Activated B cell treated with CpG ODN at 0.5 μM for 24 hours (primary cell): ENCODE data around the gene HBS1L. TPM values are rescaled to one million over a fixed set of nuclear protein-coding genes. Genes with fewer than 3 reads are reported as not detected.

Source experiments
- ATAC-seq: fragments of 200-7000 bp; cut with Tn5 transposase; one replicate; pipeline ENCODE4 v1.10.0; 2021; ENCODE audit warnings: low read depth, mild to moderate bottlenecking, moderate library complexity
- CTCF ChIA-PET: fragments of 350-600 bp; sonication (Branson Sonifier 250); formaldehyde crosslinking; loops from one replicate; lab custom pipeline; 2021; ENCODE audit warnings: antibody characterized with exemption; lab: Charles Lee
- POLR2A ChIA-PET: fragments of 350-600 bp; sonication (Branson Sonifier 250); formaldehyde crosslinking; loops from one replicate; lab custom pipeline; 2021; ENCODE audit warnings: antibody characterized with exemption; lab: Charles Lee
- DNase-seq: peaks from one replicate; pipeline ENCODE4 v3.0.0; 2022
- H3K27ac Mint-ChIP-seq: one replicate; pipeline ENCODE4 v1.8.0; 2020; ENCODE audit warnings: mixed read lengths
- H3K27me3 Mint-ChIP-seq: one replicate; pipeline ENCODE4 v1.8.0; 2021; ENCODE audit warnings: mixed read lengths
- H3K36me3 Mint-ChIP-seq: one replicate; pipeline ENCODE4 v1.8.0; 2021; ENCODE audit warnings: low read depth, mixed read lengths
- H3K4me1 Mint-ChIP-seq: one replicate; pipeline ENCODE4 v1.8.0; 2021; ENCODE audit warnings: mixed read lengths
- H3K4me3 Mint-ChIP-seq: one replicate; pipeline ENCODE4 v1.8.0; 2020; ENCODE audit warnings: mild to moderate bottlenecking, mixed read lengths
- H3K9me3 Mint-ChIP-seq: one replicate; pipeline ENCODE4 v1.8.0; 2020; ENCODE audit warnings: mixed read lengths
- CTCF ChIP-seq: fragments of 200-600 bp; IDR thresholded peaks from one replicate; pipeline ENCODE4 v1.8.0; 2022; ENCODE audit warnings: antibody characterized with exemption, mild to moderate bottlenecking
- intact Hi-C: fragments of 100-400 bp; cut with micrococcal nuclease; formaldehyde crosslinking; loops from one replicate; pipeline ENCODE4 v1.15.1; 2024
- total RNA-seq: library from RNA; stranded (reverse); gene quantifications from 2 replicates; pipeline ENCODE4 v1.2.3, GENCODE V29; 2022

Gene HBS1L
- total RNA-seq, 1 donor from 2014 or later, result 67.5 TPM

GRCh38 chr6:135089901-135090300, 35.3 kb upstream of the HBS1L start:
- intact Hi-C loops, result loop anchor here (1.0 to 5.0 kb wide), 4 partner anchors 8 to 332 kb away; partner anchors contain the start of gene HBS1L
- CTCF ChIA-PET, result interaction anchor here (0.8 kb wide), 1 partner anchor 93 kb away, joined by 3 read pairs; no protein-coding TSS in a partner anchor
- no peaks in the 10 kb centered on the region for H3K9me3 Mint-ChIP-seq
- POLR2A ChIA-PET, result interaction anchor here (1.2 kb wide), 1 partner anchor 35 kb away, joined by 4 read pairs; the partner anchor contains the start of gene HBS1L
- no peak overlapping the region for H3K4me3 Mint-ChIP-seq
- ATAC-seq (no peak), DNase-seq (no peak)
- peaks cover 40% of the 10 kb centered on the region for H3K4me1 Mint-ChIP-seq
- H3K27me3 Mint-ChIP-seq, result peaks cover 2% of the 10 kb centered on the region
- TF ChIP-seq CTCF, result no peak
- H3K27ac Mint-ChIP-seq, result no peak overlapping the region
- no peaks in the 10 kb centered on the region for H3K36me3 Mint-ChIP-seq

- CTCF ChIA-PET, result interaction anchor here (0.8 kb wide), 1 partner anchor 94 kb away, joined by 3 read pairs; no protein-coding TSS in a partner anchor
These were observed 34.5 kb upstream of the HBS1L start for GRCh38 chr6:135088818-135089809.

GRCh38 chr6:135088281-135088680, 33.7 kb upstream of the HBS1L start:
- ATAC-seq, result no peak
- no peak overlapping the region for H3K4me3 Mint-ChIP-seq
- intact Hi-C loops, result loop anchor here (2.0 to 5.0 kb wide), 3 partner anchors 33 to 334 kb away; partner anchors contain the start of gene HBS1L
- no peaks in the 10 kb centered on the region for H3K36me3 Mint-ChIP-seq
- peaks cover 2% of the 10 kb centered on the region for H3K27me3 Mint-ChIP-seq
- H3K27ac Mint-ChIP-seq, result no peak overlapping the region
- TF ChIP-seq CTCF, result no peak
- ChIA-PET CTCF (no interaction called here), POLR2A (interaction anchor here (1.6 kb wide), 1 partner anchor 34 kb away, joined by 8 read pairs; the partner anchor contains the start of gene HBS1L)
- H3K4me1 Mint-ChIP-seq, result peaks cover 34% of the 10 kb centered on the region
- no peaks in the 10 kb centered on the region for H3K9me3 Mint-ChIP-seq
- DNase-seq, result no peak

More at GRCh38 chr6:135088818-135089809, 34.5 kb upstream of the HBS1L start:
- ATAC-seq (peak; percentile 86), DNase-seq (no peak)
- Mint-ChIP-seq H3K27me3 (peaks cover 2% of the 10 kb centered on the region), H3K4me3 (peak overlapping the region; percentile 64), H3K27ac (no peak overlapping the region), H3K36me3 (no peaks in the 10 kb centered on the region), H3K9me3 (no peaks in the 10 kb centered on the region), H3K4me1 (peaks cover 34% of the 10 kb centered on the region)
- TF ChIP-seq CTCF, result no peak
- intact Hi-C loops, result loop anchor here (1.0 to 5.0 kb wide), 4 partner anchors 9 to 333 kb away; partner anchors contain the start of gene HBS1L
- POLR2A ChIA-PET, result interaction anchor here (1.2 to 1.6 kb wide), 2 partner anchors 34 kb away, joined by 4 to 8 read pairs; partner anchors contain the start of gene HBS1L

- intact Hi-C loops, result loop anchor here (2.0 to 5.0 kb wide), 3 partner anchors 33 to 334 kb away; partner anchors contain the start of gene HBS1L
- ChIA-PET POLR2A (interaction anchor here (0.6 to 1.7 kb wide), 5 partner anchors 33 to 1202 kb away, joined by 3 to 8 read pairs (median 3); partner anchors contain the start of genes BCLAF1 and HBS1L), CTCF (interaction anchor here (1.0 kb wide), 1 partner anchor 335 kb away, joined by 3 read pairs; no protein-coding TSS in a partner anchor)
- ATAC-seq (no peak), DNase-seq (no peak)
- H3K4me3 Mint-ChIP-seq, result peak overlapping the region; percentile 12
- H3K9me3 Mint-ChIP-seq, result no peaks in the 10 kb centered on the region
- peaks cover 2% of the 10 kb centered on the region for H3K27me3 Mint-ChIP-seq
- no peak overlapping the region for H3K27ac Mint-ChIP-seq
- H3K36me3 Mint-ChIP-seq, result no peaks in the 10 kb centered on the region
- no peak for TF ChIP-seq CTCF
- H3K4me1 Mint-ChIP-seq, result peaks cover 34% of the 10 kb centered on the region
These were observed 33.2 kb upstream of the HBS1L start for GRCh38 chr6:135087803-135088202.
